GM12865 (cell line): Measurements from ENCODE around the gene KLHL25.
A peak's percentile ranks its signal among the peaks of the same experiment; 100 is the strongest.

Experiments
- DNase-seq: peaks from one replicate; pipeline ENCODE4 v3.0.0; 2010; ENCODE audit warnings: low read depth
- H3K4me3 ChIP-seq: 2 replicates; pipeline ENCODE4 v1.5.1; 2011; ENCODE audit warnings: mild to moderate bottlenecking, low read depth, low read length, control low read depth
- CTCF ChIP-seq: IDR thresholded peaks from 2 replicates; pipeline ENCODE4 v1.5.1; 2011; ENCODE audit warnings: low read length, control low read depth, low read depth, inconsistent platforms; ENCODE audit not compliant: insufficient read depth; ENCODE audit errors: missing control alignments

KLHL25 gene

GRCh38 chr15:85785887-85786780 is 8.6 kb downstream of the KLHL25 start:
- no peak for DNase-seq
- no peak for TF ChIP-seq CTCF

GRCh38 chr15:85782064-85782463 is 12.7 kb downstream of the KLHL25 start:
- peak; percentile 9 for DNase-seq
- H3K4me3 ChIP-seq: no peak overlapping the region
- TF ChIP-seq CTCF: no peak

More at GRCh38 chr15:85785887-85786780, 8.6 kb downstream of the KLHL25 start:
- H3K4me3 ChIP-seq: no peak overlapping the region

DNA sequence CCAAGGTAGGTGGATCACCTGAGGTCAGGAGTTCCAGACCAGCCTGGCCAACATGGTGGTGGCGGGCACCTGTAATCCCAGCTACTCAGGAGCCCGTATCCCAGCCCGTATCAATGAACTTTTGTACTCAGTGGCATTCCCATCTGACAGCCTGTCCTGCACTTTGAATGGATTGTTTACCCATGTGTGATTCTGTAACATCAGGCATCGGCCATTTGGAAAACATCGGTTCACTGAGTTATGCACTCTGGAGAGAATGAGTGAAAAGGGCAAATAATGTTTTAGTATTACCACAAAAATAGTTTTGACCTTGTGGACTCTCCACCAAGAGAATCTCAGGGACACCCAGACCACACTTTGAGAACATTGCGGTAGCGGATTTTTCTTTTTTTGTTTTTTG is 13.6 kb downstream of the KLHL25 start:
- no peak overlapping the region for H3K4me3 ChIP-seq
- no peak for DNase-seq
- TF ChIP-seq CTCF: no peak

DNA sequence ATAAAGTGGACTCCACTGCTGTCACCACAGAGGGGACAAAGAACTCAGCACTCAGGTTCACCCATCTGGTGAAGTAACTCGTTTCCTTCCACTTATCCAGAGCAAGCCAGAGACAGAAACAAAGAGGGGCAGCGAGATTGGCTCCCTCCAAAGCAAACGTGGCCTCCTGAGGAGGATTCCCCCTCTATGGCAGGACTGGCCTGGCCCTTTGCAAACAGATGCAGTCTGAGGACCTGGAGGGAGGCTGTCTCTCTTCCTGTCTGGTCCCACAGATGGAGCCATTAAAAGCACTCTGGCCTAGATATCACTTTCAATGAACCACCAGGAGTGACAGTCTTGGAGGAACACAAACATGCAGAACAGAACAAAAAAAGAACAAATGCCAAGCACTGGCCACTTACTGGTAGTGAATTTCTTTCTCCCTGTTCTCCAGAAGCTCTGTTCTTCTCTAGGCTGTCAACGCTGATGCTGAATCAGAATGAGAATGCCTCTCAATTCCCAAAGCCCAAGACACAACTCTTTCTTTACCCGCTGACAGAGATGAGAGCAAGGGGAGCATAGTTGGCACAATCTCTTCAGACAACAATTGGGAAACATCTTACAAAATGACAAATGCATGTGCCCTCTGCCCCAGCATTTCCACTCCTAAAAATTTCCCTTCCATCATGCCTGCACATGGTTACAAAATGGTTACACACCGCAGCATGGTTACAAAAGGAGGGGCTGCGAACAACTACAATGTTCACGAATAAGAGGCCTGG is 14.3 kb downstream of the KLHL25 start:
- TF ChIP-seq CTCF: no peak
- H3K4me3 ChIP-seq: no peak overlapping the region
- DNase-seq: no peak

DNA sequence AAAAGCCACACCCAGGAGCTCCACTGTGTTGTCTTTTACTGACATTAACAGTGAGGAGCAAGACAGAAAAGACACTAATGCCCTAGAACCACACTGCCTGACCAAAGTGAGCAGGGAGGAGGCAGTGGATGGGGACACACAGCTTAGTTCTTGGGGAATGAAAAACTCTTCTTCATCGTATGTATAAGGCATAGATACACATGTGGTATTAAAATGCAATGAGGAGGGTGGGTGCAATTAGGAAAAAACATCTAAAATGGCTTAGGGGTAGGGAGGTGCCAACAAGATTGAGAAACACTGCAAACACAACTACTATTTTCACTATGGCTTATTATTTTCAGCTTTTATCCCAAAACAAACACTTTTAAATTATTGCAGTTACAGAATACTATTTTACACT is 15.5 kb downstream of the KLHL25 start:
- H3K4me3 ChIP-seq: no peak overlapping the region
- DNase-seq: no peak
- TF ChIP-seq CTCF: no peak

GRCh38 chr15:85778107-85778776 is 16.5 kb downstream of the KLHL25 start:
- no peak for TF ChIP-seq CTCF
- no peak for DNase-seq
- H3K4me3 ChIP-seq: no peak overlapping the region
